ELF-1 (cell line): ENCODE measurements around the gene TMPRSS4.
A peak's percentile ranks its signal among the peaks of the same experiment; 100 is the strongest.

Experiments
- DNase-seq: peaks from one replicate; pipeline ENCODE4 v3.0.0-alpha.2; 2016; ENCODE audit warnings: low read depth, low spot score

The TMPRSS4 gene

DNA sequence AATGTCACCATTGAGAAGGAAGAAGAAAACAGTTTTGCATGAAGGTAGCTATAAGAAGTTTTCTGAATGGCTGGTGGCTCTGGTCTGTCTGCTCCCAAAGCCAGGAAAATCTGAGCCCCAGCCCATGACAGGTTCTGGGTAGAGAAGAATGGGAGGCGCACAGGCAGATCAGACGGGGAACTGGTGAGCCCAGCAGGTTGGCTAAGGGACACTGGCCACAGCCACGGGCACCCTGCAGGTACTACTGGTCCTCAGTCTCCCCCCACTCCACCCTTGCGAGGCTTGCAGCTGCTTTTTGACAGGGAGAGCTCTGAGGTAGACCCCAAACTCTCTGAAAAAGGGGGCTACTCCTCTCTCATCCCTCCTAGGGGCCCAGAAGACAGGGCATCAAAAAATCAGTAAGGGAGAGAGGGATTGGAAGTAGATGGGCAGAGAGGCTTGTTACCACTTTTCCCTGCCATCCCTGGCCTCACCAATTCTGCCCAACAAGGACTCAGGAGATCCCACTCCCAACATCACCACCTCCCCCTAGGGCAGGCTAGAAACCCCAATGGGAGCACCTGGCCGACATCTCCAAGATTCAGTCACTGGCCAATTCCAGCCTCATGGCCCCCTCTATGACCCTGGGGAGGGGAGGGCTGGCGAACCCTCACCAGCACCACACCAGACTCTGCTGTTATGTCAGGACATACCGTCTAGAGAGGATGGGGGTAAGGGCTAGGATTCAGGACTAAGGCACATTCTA lies 58.3 kb downstream of the TMPRSS4 start:
- no peak for DNase-seq

DNA sequence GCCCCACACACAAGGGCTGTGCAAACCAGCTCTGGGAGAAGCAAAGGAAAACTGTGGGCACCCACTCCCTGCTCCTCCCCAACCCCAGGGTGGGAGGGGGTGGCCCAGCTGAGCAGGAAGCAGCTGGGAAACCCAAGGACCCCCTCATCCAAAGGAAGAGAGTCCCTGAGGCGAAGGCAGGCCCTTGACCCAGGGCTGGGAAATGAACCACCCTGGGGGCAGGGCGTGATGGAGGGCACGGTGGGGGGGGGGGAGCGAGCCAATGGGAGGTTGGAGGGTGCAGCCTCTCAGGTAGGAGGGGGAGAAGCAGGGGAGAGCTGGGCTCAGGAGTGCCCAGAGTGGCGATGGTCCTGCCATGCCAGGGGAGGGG lies 58.9 kb downstream of the TMPRSS4 start:
- no peak for DNase-seq

DNA sequence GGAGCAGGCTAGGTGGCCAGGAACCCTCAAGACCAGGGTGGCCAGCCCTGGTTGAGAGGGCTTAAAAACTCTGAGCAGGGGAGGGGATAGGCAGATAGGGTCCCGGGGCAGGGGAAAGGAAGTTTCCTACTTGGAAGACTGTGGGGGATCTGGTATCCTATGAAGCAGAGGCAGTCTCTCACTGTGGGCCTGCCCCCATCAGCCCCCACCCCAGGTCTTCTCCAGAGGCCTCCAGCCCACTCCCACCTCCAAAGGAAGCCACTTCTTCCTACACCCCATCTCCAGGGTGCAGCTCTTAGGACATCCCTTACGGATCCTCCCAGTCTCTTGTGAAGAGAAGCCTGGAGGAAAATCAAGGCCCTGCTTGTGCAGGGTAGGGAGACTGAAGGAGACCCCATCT lies 59.5 kb downstream of the TMPRSS4 start:
- DNase-seq: no peak

DNA sequence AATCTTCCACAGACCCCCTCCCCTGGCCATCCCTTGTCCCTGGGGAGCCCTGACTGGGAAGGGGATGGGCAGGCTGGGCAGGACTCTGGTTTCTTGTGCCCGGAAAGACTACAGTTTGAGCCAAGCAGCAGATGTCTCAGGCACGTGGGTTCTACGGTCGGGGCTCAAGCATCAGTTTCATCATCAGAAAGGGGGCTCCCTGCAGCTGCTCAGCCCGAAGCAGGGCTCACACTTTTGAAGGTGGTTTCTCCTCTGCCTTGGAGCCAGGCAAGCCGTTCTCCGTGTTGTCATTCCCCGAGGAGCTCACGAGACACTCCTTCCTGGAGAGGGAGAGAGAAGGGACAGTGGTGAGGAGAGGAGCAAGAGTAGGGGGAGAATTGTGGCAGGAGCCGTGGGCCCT lies 59.9 kb downstream of the TMPRSS4 start:
- no peak for DNase-seq

DNA sequence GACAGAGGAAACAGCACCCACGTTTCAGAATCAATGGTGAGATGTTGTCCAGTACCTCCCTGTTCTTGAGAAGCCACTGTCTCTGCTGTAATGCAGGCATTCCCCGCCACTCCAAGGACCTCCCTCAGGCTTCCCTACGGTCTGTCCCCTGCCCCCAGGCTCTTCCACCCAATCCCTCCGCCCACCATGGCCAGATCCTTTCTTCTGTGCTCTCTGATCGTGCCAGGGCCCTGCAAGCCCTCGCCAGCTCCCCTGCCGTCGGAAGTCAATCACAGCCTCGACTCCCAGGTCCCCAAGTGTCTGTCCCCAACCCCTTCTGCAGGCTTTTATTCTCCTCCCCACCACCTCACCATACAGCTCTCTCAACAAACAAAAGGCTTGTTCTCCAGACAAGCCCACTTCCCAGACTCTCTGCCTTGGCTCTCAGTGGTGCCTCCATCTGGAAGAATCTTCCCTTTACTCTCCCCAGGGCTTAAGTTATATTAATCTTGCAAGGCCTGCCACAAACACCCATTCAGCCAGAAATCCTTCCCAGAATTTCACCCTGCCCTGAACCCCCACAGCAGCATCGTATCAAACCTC lies 62.1 kb downstream of the TMPRSS4 start:
- peak; percentile 59 for DNase-seq

DNA sequence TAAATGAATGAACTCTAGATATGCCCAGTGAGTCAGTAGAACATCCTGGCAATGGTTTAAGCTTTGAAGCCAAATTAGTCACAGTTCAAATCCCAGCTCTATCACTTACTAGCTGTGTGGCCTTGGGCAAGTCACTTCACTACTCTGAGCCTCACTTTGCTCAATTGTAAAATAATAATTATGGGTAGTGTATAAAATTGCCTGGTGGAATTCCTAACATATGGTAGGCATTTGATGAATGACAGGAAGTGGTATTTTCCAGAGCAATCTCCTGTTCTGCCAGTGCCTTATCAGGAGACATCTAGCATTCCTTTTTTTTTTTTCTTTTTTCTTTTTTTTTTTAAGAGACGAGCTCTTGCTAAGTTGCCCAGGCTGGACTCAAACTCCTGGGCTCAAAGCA lies 62.7 kb downstream of the TMPRSS4 start:
- DNase-seq: no peak

DNA sequence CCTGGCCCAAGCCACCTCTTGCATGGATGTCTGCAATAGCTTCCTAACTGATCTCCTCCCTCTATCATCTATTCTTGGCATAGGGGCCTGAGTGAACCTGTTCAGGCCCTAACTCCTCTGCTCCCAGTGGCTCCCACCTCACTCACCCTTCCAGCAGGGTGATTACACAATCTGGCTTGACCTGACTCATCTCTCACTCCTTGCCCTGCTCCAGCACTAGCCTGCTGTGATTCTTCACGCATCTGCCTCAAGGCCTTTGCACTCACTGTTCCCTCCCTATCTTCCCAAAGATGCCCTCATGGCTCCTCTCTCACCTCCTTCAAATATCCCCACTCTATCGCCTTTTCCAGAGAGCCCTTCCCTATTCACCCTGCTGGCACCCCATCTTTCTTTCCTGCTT lies 65.2 kb downstream of the TMPRSS4 start:
- DNase-seq: no peak

DNA sequence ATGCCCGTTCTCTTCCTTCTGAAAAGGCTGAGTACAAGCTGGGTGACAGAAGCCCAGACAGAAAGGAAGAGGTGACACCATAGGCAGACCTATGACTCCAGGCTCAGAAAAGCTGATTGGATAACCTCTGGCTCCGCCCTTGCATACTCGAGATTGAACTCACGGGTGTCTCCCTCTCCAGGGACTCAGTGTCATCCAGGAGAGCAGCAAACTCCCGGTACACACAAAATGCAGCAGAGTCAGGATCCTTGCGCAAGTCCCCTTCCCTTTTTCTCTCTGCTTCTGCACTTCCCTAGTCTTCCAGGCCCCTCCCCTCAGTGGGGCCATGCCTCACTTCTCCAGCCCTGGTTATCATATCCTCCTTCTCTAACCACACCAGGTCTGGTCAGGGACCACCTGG lies 65.9 kb downstream of the TMPRSS4 start:
- no peak for DNase-seq

DNA sequence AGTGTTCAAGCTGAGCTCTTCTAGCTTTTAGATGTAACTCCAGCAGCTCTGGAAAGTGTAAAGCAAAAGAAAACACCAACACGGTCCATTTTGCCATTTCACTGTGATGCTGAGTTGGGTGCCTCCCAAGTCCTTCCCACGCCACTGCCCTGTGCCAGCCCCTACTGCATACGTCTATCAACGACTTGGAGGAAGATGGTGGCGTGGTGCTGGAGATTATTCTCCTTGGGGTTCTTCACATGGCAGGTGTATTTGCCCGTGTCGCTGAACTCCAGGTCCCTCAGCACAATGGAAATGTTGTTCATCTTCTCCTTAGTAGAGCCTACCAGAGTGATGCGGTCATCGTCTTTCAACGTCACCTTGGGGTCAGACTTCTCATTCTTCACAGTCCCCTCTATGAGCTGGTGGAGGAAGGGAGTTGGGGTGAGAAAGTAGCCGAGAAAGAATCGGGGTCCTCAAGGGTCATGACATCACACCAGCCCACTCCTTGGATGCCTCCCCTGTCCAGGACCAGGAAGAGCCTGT lies 66.8 kb downstream of the TMPRSS4 start:
- DNase-seq: no peak

DNA sequence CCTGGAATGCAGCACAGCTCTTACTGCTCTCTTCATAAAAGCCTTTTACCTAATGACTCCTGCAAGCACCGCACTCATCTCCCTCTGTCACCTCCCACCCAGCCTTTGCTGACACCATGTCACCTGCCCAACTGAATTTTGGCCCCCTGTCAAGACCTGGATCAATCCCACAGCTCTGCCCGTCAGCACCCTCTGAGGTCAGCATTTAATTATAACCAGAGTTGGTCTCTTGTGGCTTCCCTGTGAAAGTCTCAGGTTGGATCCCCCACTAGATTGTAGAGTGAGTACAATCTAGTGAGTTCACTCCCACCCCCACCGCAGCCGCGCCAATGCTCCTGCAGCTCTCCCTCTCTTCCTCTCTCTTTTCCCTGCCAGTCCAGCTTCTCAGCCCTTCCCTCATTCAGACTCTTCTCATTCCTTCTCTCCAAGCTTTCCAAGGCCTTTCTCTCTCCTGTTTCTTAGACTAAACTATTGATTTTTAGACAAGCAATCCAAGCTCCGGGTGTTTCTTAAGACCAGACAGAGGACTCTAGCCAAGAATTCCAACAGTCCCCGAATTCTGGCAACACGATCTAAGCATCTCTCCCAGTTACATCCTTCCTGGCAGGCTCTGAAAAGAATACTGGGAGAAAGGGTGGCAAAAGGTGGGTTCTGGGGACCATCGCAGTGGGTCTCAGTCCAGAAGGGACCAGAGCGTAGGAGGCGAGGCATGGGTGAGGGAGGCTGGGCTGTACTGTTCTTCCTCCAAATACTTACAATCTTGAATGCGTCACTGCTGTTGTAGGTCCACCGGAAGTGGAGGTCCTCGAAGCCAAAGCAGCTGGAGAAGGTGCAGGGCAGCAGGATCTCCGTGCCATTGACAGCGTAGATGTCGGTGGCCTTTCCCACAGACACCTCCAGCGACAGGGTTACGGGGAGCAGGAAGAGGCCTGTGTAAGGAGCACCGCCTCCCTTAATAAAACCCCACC lies 67.7 kb downstream of the TMPRSS4 start:
- DNase-seq: no peak

DNA sequence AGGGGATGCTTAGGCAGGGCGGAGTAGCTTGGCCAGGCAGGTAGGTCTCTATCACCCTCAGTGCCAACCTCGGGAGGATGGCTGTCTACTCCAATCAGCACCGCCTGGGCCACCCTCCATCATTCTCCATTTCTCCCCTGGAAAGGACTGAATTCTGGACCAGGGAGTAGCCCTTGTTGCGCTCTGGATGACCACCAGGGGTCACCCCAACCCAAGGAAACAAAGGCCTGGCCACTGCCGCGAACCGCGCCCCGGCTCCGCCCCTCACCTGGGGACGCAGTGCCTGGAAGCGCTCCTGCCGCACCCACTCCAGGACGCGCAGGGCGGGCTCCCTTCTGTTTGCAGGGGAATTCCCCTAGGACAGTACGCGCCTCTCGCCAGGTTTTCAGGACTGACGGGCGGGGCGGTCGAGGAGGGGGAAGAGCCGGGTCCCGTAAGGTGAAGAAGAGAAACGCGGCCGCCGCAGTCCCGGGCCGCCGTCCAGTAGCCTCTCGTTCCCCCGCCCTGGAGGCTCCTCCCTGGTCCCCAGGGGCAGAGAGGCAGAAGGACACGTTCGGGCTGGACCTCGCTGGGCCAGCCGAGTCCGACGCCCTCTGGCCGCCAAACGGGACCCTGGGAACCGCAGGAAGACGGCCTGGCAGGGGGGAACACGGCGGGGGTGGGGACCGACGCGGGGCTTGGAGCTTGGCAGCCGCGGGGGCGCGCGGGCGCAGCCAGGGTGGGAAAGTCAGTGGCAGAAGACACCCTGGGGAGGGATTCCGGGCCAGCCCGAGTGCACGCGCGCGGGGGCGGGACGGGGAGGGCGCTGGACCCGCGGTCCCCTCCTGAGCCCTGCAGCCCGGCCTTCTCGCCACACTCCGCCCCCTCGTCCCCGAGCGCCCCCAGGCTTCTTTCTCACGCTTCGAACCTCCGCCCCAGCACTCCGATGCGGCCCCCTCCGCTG lies 68.7 kb downstream of the TMPRSS4 start:
- peak; percentile 92 for DNase-seq

DNA sequence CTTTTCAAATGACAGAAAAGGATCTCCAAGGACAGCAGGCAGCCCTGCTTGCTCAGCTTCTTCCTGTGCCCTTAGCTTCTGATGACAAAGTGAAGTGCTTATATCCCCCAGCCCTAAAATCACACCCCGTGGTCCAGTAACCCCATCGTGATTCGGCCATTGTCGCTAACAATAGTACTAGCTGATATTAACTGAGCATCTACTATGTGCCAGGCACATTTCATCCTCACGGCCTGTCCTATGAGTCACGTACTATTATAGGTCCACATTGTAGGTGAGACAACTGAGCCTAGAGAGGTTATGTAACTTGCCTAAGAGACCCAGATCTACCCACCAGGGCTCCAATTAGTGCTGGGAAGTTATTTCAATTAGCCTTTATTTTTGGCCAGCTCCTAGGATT lies 69.7 kb downstream of the TMPRSS4 start:
- no peak for DNase-seq

DNA sequence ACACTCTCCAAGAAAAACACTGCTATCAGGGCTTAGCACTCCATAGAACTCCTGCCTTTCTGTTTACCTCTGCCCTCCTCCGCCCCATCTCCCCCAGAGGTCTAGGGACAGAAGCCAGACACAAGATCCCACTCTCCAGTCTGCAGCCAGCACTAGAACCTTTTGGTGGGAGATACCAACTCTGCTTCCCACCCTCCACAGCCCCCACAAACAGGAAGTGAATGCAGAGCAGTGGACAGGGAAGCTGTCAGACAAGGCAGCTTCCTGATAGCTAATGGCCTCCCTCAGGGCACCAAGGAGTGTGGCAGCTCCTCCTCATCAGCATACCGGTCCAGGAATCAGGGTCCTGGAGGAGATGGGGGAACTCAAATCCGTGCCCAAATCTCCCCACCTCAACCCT lies 70.6 kb downstream of the TMPRSS4 start:
- peak; percentile 54 for DNase-seq

DNA sequence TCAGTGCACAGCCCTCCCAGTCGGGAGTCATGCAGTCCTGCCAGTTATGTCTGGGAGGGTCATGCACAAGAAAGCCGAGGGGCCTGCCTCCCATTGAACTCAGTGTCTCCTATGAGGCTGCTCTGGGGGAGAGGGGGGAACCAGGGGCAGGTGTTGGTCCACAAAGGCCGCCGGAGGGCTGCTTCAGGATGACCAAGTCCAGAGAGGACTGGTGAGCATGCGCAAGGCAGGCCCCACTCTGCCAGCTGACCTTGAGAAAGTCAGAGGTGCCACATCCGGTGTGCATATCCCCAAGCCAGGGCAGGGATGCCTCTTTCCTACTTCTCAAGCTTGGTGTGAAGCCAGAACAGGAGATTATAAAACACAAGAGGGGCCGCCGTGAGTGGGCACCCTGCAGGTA lies 71.4 kb downstream of the TMPRSS4 start:
- DNase-seq: no peak

DNA sequence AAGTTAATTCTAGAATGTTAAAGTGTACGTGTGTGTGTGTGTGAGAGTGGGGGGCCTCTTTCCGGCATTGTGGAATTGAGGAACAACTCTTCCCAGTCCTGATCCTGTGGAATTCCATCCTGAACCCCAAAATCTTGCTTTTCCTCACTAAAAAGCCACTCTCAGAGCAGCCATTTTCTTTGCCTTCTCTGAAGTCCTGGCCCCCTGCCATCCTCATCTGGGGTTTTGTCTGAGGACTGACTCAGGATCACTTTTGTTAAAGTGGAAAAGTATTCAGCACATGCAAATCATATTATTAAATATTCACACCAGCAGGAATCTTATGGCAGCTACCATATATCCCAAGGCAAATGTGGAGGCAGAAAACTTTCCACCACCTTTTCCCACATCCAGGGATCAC lies 72.0 kb downstream of the TMPRSS4 start:
- DNase-seq: no peak

DNA sequence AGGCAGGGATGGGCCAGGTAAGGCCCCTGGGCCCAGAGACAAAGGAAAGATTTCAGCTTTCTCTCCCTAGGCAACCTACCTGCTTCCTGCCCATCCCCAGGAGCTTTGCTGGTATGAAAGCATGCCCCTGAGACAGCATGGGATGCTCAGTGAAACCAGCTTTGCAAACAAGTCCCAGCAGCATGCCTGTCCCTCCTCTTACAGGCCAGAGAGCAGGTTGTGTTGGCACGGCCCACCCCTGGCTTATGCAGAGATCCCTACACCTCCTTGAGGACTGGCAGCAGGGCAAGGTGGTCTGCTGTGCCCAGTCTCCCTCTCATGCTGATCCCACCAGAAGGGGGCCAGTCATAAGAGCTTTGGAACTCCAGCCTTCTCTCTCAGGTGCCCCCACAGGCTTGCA lies 72.6 kb downstream of the TMPRSS4 start:
- DNase-seq: no peak

DNA sequence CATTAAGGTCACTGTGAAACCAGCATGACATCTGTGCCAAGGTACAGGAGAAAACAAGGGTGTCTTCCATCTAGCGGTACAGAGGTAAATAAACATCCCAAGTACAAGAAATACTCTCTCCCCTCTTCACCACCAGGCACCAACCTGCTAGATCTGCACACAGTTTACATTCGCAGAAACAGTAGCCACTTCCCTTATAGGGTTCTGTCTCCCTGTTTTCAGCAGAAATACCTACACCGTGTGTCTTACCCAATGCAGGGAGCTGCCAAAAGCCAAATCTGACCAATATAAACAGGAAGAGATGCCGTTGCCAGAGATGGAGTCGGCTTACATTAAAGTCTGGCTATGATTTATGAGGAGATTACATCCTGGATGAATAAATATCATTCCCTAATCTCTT lies 74.6 kb downstream of the TMPRSS4 start:
- DNase-seq: no peak

DNA sequence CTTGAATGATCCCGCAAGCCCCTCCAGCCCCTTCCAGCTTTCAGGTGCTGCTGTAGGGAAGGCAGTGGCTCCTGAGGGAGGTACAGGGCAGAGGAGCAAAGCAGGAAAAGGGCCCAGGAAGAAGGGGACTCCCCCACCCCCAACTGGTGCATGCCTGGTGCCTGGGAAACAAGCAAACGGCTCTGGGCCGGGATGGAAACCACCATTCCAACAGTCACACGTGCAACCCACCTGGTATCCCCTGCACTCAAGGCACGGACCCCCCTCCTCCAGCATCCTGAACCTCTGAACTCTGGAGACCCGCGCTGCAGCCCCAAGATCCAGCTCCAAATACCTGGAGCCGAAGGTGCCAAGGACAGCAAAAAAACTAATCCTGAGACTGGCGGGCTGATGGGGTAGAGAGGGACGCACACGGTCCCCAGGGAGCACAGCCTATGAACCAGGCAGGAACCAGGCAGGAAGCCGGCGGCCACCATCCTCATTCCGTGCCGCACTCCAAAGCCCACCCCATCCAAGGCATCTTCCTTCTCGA lies 75.2 kb downstream of the TMPRSS4 start:
- DNase-seq: no peak

DNA sequence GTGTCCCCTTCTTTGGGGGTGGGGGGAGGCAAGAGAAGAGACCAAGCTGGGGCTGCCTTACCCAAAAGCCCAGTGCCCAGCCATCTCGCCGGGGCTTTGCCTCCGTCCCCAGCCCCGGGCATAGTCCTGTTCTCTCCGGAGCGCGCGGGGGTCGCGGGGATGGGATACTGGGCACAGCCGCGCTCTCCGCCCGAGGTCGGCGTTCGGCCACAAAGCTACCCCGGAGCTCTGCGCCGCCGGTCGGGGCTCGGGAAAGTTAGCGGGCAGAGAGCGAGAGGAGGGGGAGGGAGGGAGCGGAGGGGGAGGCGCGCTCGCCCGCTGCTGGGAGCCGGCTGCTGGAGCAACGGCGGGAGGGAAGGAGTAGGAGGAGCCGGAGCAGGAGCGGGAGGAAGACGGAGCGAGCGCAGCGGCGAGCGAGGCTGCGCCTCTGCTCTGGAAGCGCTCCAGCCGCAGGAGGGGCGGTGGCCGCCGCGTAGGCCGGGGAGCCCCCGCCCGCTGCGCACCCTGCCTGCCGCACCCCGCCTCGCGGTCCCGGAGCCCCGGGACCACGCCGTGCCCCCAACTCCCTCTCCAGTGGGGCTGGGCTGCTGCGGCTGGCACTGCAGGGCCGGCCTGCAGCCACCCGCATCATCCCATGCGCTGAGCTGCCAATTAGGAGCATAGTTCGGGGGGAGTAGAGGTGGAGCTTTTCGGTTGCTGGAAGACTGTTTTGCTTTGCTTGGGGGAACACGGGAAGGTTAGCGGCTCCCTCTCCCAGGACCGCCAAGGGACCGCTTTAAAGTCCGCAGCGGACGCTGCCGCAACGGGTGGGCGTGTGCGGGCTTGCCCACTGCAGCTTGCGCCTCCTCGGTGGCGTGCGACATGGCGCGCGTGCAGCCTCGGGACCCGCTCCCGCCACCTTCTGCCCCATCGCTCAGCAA lies 75.9 kb downstream of the TMPRSS4 start, which contains the start of gene SCN4B:
TSS of gene SCN4B (minus strand) at position 272 of the 920 bp plus-strand sequence. CDS start at position 122, 150 bp downstream.
- DNase-seq: peak; percentile 78

DNA sequence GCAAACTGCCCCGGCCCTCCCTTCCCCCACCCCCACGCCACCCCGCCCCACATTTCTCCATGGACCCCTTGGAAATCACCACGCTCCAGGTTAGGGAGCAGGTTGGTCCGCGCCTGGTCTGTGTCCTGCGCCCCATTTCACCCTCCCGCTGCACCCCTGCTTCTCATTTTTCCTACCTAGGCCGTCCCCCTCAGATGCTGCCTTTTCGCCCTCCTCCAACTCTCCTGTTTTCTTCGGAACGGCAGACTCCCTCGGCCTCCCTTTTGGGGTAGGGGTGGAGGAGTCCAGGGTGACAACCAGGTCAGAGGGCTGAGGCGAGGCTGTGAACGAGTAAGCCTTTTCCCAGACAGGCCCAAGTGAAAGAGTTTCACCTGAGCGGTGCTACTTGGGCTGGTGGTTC lies 76.6 kb downstream of the TMPRSS4 start:
- DNase-seq: no peak
